ENCODE data around the gene PCSK6. TPM values are rescaled to one million over a fixed set of nuclear protein-coding genes. Genes with fewer than 3 reads are reported as not detected.
"Not testable (repeated sequence)": the region's sequence is repeated elsewhere in the genome, so short reads cannot be mapped to it uniquely, and the experiment has no call there.

The PCSK6 gene
- total RNA-seq, 1 experiment from 2014 or later, result 3.7 TPM

DNA sequence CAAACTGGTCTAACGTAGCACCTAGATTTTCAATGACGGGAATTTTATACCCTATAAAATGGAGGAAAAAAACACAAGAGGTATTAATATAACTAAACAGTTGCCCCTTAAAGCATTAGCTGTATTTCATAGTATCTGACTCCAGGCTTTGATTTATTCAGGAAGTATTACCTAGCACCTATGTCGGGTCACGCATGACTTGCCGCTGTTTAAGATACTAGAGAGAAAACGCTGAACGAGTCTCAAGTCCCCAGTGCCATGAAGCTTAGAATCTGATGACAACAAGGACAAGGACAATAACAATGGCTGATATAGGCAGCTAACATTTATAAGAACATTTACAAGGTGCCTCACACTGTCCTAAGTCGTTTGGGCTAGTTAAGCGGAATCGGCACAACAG is 196.4 kb downstream of the PCSK6 start:
- peaks cover 4% of the 10 kb centered on the region for H3F3A ChIP-seq (ENCODE audit: low read length, unreplicated experiment)
- peaks cover 24% of the 10 kb centered on the region for H3K36me3 ChIP-seq (ENCODE audit: low read depth, low read length)
- peaks cover 66% of the 10 kb centered on the region for H3K79me2 ChIP-seq (ENCODE audit: low read length)
- DNase-seq (peak; percentile 16), ATAC-seq (no peak)
- H2AFZ ChIP-seq (ENCODE audit: low read length), result no peak overlapping the region
- peaks cover 48% of the 10 kb centered on the region for H4K20me1 ChIP-seq (ENCODE audit: low read length)
- no TSS peak for BruUV-seq (replicated peaks)
- CTCF ChIA-PET, result no interaction called here
- peak overlapping the region; percentile 98 for H3K9ac ChIP-seq (ENCODE audit: low read length)
- H3K27ac ChIP-seq (ENCODE audit: low read length), result no peak overlapping the region
- intact Hi-C loops (cut with micrococcal nuclease), result loop anchor here (10.0 kb wide), 1 partner anchor 282 kb away; no protein-coding TSS in a partner anchor
- H3K27me3 ChIP-seq (ENCODE audit: low read length), result no peaks in the 10 kb centered on the region
- H3K9me3 ChIP-seq (ENCODE audit: low read length), result no peaks in the 10 kb centered on the region
- H3K4me2 ChIP-seq (ENCODE audit: low read length), result peak overlapping the region; percentile 81
- TF ChIP-seq, protein P1, sequence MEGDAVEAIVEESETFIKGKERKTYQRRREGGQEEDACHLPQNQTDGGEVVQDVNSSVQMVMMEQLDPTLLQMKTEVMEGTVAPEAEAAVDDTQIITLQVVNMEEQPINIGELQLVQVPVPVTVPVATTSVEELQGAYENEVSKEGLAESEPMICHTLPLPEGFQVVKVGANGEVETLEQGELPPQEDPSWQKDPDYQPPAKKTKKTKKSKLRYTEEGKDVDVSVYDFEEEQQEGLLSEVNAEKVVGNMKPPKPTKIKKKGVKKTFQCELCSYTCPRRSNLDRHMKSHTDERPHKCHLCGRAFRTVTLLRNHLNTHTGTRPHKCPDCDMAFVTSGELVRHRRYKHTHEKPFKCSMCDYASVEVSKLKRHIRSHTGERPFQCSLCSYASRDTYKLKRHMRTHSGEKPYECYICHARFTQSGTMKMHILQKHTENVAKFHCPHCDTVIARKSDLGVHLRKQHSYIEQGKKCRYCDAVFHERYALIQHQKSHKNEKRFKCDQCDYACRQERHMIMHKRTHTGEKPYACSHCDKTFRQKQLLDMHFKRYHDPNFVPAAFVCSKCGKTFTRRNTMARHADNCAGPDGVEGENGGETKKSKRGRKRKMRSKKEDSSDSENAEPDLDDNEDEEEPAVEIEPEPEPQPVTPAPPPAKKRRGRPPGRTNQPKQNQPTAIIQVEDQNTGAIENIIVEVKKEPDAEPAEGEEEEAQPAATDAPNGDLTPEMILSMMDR (conservative IDR thresholded peaks at IDR 0.05; ENCODE audit: low read depth, low read length), result no peak
- POLR2A ChIA-PET (ENCODE audit: unreplicated experiment), result no interaction called here
- H3K4me1 ChIP-seq (ENCODE audit: insufficient read depth, low read length), result peaks cover 32% of the 10 kb centered on the region
- H3K9me2 ChIP-seq (replicated peaks; ENCODE audit: low read length), result no peaks in the 10 kb centered on the region
- peak overlapping the region; percentile 100 for H3K4me3 ChIP-seq (ENCODE audit: low read length)

DNA sequence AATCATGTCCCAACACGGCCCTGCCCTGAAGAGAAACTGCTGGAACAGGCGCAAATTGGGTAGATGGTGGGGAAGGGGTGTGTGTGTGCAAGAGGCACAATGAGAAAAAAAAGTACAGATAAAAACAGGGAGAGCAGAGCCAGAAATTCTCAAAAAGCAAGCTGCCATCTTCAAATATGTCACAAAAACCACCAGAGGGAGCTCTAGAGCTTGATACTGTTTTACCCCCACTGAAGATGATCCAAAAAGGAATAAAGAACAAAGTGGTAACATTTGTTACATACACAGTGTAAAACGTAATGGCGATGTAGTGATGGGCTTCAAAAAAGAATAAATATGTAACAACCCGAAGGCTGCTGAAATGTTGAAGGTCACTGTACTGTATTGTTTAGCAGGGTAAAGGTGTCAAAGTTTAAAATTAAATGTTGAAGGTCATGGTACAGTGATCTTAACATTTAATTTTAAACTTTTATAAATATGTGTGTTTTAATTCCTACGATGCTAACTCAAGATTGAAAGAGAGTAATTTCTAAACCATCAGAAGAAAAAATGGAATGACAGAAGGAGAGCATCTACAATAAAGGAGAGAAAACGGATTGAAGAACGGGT is 200.5 kb downstream of the PCSK6 start:
- POLR2A ChIA-PET (ENCODE audit: unreplicated experiment), result no interaction called here
- no TSS peak for BruUV-seq (replicated peaks)
- H3K79me2 ChIP-seq (ENCODE audit: low read length), result peaks cover 64% of the 10 kb centered on the region
- DNase-seq (peak; percentile 68), ATAC-seq (peak; percentile 33)
- no peaks in the 10 kb centered on the region for H3K27me3 ChIP-seq (ENCODE audit: low read length)
- CTCF ChIA-PET, result interaction anchor here (0.7 kb wide), 1 partner anchor 275 kb away, joined by 3 read pairs; no protein-coding TSS in a partner anchor
- H3K9me2 ChIP-seq (replicated peaks; ENCODE audit: low read length), result no peaks in the 10 kb centered on the region
- 0 out of 2 replicates have a peak, but pooled peaks cover 10% of the 10 kb centered on the region for H3K4me1 ChIP-seq (ENCODE audit: insufficient read depth, low read length)
- H3K27ac ChIP-seq (ENCODE audit: low read length), result no peak overlapping the region
- H3K36me3 ChIP-seq (ENCODE audit: low read depth, low read length), result peaks cover 57% of the 10 kb centered on the region
- H3K9ac ChIP-seq (ENCODE audit: low read length), result no peak overlapping the region
- no peak overlapping the region for H2AFZ ChIP-seq (ENCODE audit: low read length)
- no peak overlapping the region for H3K4me3 ChIP-seq (ENCODE audit: low read length)
- no peaks in the 10 kb centered on the region for H3K9me3 ChIP-seq (ENCODE audit: low read length)
- no peaks in the 10 kb centered on the region for H3F3A ChIP-seq (ENCODE audit: low read length, unreplicated experiment)
- intact Hi-C loops (cut with micrococcal nuclease), result loop anchor here (1.0 kb wide), 1 partner anchor 352 kb away; no protein-coding TSS in a partner anchor
- TF ChIP-seq, protein P1 (conservative IDR thresholded peaks at IDR 0.05; ENCODE audit: low read depth, low read length), result peak; percentile 86
- TF ChIP-seq EZH2 (IDR thresholded peaks at IDR 0.05; ENCODE audit: low read length, unreplicated experiment), result no peak
- no peak overlapping the region for H3K4me2 ChIP-seq (ENCODE audit: low read length)
- H4K20me1 ChIP-seq (ENCODE audit: low read length), result peaks cover 49% of the 10 kb centered on the region

DNA sequence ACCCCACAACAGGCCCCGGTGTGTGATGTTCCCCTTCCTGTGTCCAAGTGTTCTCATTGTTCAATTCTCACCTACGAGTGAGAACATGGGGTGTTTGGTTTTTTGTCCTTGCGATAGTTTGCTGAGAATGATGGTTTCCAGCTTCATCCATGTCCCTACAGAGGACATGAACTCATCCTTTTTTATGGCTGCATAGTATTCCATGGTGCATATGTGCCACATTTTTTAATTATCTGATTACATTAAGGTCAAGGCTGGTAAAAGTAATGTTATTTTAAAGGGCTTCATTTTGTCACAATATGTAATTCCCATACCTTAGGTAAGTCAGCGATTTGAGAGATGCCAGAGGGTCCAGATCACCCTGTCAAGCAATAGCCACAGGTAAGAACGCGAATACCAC is 202.2 kb downstream of the PCSK6 start:
- H3K4me3 ChIP-seq (ENCODE audit: low read length); H3F3A ChIP-seq (ENCODE audit: low read length, unreplicated experiment); H3K9me3 ChIP-seq (ENCODE audit: low read length); H3K9me2 ChIP-seq (replicated peaks; ENCODE audit: low read length); H3K9ac ChIP-seq (ENCODE audit: low read length); intact Hi-C loops (cut with micrococcal nuclease); BruUV-seq (replicated peaks); ATAC-seq; DNase-seq; POLR2A ChIA-PET (ENCODE audit: unreplicated experiment); CTCF ChIA-PET; H3K27ac ChIP-seq (ENCODE audit: low read length); H3K4me2 ChIP-seq (ENCODE audit: low read length); H3K4me1 ChIP-seq (ENCODE audit: insufficient read depth, low read length); H3K27me3 ChIP-seq (ENCODE audit: low read length); H2AFZ ChIP-seq (ENCODE audit: low read length): not testable (repeated sequence)
- Histone ChIP-seq H4K20me1 (ENCODE audit: low read length) (peaks cover 32% of the 10 kb centered on the region), H3K36me3 (ENCODE audit: low read depth, low read length) (peaks cover 67% of the 10 kb centered on the region), H3K79me2 (ENCODE audit: low read length) (peaks cover 47% of the 10 kb centered on the region)

Measured in PC-3 (cell line).